HG03558 (cell line): ENCODE data around the gene CEP120.
A peak's percentile ranks its signal among the peaks of the same experiment; 100 is the strongest.
"Not testable (repeated sequence)": the region's sequence is repeated elsewhere in the genome, so short reads cannot be mapped to it uniquely, and the experiment has no call there.

Experiments
- ATAC-seq: cut with Tn5 transposase; IDR thresholded peaks from one replicate; pipeline ENCODE4 v1.9.1; 2021; ENCODE audit warnings: moderate number of reproducible peaks; ENCODE audit not compliant: unreplicated experiment; ENCODE audit errors: extremely low read depth

Gene CEP120

GRCh38 chr5:123439709-123440108, 16.5 kb upstream of the CEP120 start:
- no peak for ATAC-seq

GRCh38 chr5:123438902-123439301, 15.7 kb upstream of the CEP120 start:
- no peak for ATAC-seq

GRCh38 chr5:123438244-123438643, 15.0 kb upstream of the CEP120 start:
- ATAC-seq: peak; percentile 69

GRCh38 chr5:123436201-123436600, 13.0 kb upstream of the CEP120 start:
- no peak for ATAC-seq

GRCh38 chr5:123434796-123435195, 11.6 kb upstream of the CEP120 start:
- no peak for ATAC-seq

- ATAC-seq: no peak
Observed at GRCh38 chr5:123433596-123433995, 10.4 kb upstream of the CEP120 start.

GRCh38 chr5:123430441-123430840, 7.2 kb upstream of the CEP120 start:
- ATAC-seq: not testable (repeated sequence)

- no peak for ATAC-seq
Observed at GRCh38 chr5:123429993-123430392, 6.8 kb upstream of the CEP120 start.

GRCh38 chr5:123429221-123429954, 6.2 kb upstream of the CEP120 start:
- no peak for ATAC-seq

GRCh38 chr5:123428521-123429220, 5.5 kb upstream of the CEP120 start:
- ATAC-seq: no peak

GRCh38 chr5:123427281-123427680, 4.1 kb upstream of the CEP120 start:
- no peak for ATAC-seq

GRCh38 chr5:123425431-123425830, 2.2 kb upstream of the CEP120 start:
- ATAC-seq: no peak

GRCh38 chr5:123422433-123423277, 548 bp downstream of the CEP120 start:
- ATAC-seq: no peak

- ATAC-seq: no peak
Observed at GRCh38 chr5:123421773-123422172, 1.4 kb downstream of the CEP120 start.

GRCh38 chr5:123414974-123415373, 8.2 kb downstream of the CEP120 start:
- no peak for ATAC-seq

GRCh38 chr5:123412206-123412605, 11.0 kb downstream of the CEP120 start:
- no peak for ATAC-seq

GRCh38 chr5:123401999-123402398, 21.2 kb downstream of the CEP120 start:
- not testable (repeated sequence) for ATAC-seq

GRCh38 chr5:123401320-123401719, 21.9 kb downstream of the CEP120 start:
- no peak for ATAC-seq

GRCh38 chr5:123400870-123401291, 22.3 kb downstream of the CEP120 start:
- ATAC-seq: not testable (repeated sequence)

GRCh38 chr5:123398058-123398733, 25.0 kb downstream of the CEP120 start:
- no peak for ATAC-seq
